HG03139 (cell line): ENCODE measurements around the gene LZIC.

Source experiments
- ATAC-seq: cut with Tn5 transposase; IDR thresholded peaks from one replicate; pipeline ENCODE4 v1.9.1; 2021; ENCODE audit not compliant: unreplicated experiment

The LZIC gene

DNA sequence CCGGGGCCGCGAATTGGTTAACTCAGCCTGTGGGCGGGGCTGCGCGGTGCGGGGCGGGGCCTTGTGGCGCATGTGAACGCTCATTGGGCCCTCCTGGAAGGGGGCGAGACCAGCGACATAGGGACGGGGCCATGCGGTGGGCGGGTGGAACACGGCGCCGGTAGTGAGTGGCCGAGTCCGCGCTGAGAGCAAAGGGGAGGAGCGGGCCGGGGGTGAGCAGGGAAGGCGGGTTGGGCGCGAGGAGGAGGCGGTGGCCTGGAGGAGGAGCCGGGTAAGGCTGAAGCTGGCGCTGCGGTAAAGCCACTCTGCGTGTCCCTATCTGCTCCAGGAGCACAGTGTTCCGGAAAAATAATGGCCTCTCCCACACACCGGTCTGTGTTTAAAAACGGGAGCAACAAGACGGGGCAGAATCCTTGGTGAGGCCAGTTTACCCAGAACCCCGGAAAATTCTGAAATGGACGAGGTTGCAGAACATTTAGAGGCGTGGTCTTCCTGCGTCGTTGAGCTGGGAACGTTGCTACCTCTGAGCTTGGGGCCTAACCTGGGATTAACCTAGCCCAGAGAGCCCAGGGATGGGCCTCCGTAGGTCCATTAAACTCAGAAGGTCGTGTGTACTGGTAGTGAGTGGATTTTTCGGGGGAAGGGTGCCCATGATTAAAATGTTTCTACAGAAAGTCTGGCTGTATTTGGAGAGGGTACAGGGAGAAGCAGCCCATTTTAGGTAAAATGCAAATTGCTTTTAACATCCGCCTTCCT lies 32.6 kb downstream of the LZIC start:
- peak; percentile 86 for ATAC-seq

DNA sequence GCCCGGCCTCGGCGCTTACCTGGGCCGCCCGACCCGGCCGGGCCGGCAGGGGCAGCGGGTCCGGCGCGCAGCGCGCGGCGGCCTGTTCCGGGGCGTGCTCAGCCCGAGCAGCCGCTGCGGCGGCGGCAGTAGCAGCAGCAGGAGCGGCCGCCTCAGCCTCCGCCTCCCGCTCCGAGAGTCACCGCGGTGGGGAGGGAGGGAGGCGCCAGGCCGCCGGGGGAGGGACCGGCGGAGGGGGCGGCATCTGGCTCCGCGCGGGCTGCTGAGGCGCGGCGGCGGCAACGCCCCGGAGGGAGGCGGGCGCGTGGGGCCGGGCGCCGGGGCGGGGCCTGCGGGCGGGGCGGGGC lies 33.1 kb downstream of the LZIC start, which contains the start of gene CTNNBIP1:
CTNNBIP1 (minus strand) TSS at position 194 of the 347 bp plus-strand sequence. CDS start 38,205 bp downstream, outside the sequence.
- peak; percentile 81 for ATAC-seq

DNA sequence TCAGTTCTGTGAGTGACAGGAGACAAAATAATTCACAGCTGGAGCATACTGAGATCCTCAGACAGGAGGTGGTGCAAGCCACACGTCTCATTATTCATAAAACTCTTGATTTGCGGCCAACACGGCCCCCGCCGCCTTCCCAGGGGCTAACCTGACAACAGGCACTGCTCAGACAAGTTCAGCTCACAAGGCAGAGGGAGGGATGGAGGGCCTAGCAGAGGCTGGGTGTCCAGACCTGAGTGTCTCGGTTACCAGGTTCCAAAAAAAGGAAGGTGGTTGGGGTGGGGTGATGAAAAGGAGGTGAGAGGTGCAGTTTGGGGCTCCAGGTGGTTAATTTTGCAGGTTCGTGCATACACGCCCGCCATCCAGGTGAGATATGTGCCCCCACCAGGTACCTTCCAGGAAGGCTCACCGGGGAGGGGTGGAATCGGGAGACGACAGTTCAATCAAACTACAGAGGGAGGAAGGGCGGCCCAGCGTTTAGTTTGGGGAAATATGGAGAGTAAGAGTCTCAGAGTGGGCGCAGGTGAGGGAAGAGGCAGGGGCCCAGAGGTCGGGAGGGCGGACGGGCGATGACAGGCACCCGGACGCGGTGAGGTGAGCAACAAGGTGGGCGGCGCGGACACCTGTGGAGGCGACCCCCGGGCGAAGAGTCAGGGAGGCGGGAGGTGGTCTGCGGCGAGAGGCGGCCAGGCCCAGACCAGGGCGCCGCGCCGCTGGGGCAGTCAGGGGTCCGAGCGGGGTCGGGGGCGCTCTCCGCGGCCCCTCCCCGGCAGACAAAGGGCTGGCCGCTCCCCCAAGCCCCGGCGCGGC lies 33.8 kb downstream of the LZIC start:
- no peak for ATAC-seq

DNA sequence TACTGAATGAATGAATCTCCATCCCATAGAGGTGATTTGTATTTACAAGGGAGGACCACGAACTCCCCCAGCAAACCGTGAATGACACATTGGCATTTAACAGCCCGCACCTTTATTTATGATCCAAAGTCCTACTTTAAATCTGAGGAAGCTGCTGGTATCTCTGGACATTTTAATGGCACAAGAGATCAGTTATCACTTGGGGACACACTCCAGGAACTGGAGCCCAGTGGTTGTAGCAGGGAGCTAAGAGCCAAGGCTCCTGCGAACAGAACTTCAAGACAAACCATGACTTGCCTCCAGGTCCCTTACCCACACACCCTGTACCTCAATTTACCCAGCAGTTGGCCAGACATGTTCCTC lies 34.3 kb downstream of the LZIC start:
- no peak for ATAC-seq

DNA sequence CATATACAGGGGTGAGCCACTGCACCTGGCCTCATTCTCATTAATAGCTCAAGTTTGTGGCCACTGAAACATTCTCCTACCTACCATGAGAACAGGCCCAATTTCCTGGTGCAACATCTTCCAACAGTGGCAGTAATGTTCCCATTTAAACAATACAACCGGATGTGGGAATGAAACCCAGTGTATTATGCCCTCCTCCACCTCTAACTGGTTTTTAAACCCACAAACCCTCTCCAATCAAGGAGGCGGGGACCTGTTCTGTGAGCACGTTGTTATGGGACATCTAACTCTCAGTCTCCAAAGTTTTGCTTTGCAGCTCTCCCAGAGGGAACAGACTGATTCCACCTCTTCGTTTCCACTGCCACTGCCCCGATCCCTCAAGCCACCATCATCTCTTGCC lies 35.8 kb downstream of the LZIC start:
- no peak for ATAC-seq

DNA sequence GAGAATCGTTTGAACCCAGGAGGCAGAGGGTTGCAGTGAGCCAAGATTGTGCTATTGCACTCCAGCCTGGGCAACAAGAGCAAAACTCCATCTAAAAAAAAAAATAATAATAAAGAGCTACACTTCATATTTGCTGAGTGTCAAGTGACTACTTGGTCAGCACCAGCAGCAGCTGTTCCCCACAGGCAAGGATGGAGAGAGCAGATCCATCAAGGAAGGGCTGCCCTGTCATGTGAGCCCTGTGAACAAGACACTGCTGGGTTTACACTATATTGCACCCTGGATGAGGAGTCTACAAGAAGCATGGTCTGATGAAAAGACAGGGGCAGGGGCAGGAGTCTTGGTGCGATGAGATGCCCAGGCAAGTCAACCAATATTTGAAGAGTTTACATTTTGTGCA lies 36.7 kb downstream of the LZIC start:
- no peak for ATAC-seq

DNA sequence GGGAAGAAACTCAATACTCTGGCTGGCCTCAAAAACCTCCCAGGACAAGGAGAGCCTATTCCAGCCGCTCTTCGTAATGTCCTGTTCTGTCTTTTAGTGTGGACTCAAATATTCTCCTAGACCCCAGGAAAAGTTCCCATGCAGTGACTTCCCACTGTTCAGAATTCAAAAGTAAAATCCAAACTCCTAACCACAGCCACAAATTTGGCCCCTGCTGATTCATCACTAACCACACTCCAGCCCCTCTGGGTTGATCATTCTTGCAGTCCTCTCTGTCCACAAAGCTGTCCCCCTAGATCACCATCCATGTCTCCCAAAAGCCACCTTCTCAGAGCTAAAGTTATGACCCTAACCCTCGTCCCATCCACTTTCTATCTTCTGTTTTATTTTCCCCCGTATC lies 38.2 kb downstream of the LZIC start:
- no peak for ATAC-seq

DNA sequence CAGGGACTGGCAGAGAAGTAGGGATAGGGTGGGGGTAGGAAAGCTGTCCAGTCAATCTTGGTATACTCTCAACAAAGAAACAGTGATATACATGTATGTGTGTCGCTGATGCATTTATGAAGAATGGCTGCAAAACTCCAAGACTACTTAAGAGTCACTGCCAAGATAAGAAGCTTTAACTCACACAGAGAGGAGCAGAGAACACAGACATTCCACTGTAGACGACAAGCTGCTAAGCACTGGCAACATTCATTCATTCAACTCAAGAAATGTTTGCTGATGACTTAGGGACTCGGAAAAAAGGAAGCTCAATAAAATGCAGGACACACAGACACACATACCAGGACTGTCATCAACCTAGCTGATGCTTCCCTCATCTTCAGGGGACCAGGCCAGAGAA lies 38.6 kb downstream of the LZIC start:
- ATAC-seq: no peak

DNA sequence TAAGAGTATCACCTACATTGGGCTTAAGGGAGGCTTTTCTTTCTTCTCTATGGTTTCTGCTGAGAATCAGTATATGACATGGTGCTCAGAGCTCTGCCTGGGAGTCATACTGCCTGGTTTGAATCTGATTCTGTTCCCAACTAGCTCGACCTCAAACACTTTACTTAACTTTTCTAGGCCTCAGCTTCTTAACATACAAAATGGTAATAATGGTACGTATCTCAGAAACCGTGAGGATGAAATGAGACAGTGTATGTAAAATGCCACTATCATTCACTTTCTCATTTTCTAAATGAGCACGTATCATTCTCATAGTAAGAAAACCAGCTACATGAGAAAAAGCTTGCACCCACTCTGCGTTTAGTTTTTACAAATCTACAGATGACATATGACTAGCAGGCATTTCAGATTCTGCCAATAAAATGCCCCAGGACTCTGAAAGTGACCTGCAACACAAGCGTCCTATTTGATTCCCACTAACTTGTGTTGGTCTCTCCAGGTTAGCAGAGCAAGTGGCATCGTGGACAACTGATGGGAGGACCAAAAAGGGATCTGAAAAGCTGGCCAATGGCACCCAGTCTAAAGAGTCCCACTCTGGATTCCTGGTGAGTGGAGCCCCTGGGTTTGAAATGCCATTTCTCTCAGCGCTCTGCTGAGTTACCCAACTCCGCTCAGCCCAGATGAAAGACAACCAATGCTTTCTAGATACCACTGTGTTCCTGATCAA lies 39.2 kb downstream of the LZIC start:
- ATAC-seq: no peak

DNA sequence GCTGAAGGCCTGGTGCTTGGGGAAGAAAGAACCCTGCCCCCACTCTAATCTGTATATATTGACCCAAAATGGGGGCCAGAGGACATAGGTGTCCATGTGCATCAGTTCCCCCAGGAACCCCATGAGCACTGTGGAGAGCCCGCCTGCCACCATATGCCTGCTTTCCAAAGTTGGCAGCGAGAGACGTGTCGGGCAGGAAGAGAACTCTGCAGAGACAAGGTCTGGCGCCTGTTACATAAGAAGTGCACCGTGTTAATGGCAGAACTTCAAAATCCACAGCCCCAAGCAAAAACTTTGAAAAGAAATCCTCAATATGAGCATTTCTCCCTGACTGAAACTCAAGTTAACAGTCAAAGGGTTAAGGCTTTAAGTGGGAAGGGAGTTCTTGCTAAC lies 41.1 kb downstream of the LZIC start:
- ATAC-seq: no peak

DNA sequence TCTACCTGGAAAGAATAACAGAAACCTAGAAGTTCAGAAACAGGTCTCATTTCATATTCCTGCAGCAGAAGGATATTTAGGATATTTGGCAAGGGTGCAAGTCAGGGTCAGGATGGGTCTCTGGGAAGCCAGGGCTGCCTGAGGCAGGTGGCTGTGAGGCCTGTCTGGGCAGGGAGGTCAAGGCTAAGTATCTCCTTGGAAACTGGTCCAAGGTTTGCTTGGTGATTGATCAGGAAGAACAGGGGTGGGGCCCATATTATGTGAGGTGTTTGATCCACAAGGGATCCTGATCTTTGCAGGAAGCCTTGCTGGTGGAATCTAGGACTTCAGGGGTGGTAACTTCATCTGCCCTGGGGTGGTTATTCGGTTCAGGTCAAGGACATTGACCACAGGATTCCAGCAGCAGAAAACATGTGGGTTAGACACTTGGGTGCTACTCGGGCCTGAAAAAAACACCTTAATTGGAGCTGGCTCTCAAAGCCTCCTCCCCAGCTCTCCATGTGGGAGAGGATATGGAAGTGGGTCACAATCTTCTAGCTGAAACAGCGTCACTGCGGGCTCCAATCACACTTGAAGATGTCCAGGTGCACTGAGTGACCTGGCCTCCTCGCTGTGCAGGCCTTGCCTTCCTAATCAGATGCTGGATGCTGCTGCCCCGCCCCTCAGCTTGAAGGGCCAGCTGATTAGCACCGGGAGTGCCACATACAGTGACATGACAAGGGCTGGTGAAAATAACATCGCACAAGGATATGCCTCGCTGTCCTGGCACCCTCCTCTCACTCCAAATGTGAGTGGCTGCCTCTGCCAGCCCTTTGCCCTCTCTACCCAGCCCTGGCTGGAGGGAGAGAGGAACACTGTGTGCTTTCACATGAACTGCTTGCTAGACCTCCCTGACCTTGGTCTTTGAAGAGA lies 41.8 kb downstream of the LZIC start:
- no peak for ATAC-seq

DNA sequence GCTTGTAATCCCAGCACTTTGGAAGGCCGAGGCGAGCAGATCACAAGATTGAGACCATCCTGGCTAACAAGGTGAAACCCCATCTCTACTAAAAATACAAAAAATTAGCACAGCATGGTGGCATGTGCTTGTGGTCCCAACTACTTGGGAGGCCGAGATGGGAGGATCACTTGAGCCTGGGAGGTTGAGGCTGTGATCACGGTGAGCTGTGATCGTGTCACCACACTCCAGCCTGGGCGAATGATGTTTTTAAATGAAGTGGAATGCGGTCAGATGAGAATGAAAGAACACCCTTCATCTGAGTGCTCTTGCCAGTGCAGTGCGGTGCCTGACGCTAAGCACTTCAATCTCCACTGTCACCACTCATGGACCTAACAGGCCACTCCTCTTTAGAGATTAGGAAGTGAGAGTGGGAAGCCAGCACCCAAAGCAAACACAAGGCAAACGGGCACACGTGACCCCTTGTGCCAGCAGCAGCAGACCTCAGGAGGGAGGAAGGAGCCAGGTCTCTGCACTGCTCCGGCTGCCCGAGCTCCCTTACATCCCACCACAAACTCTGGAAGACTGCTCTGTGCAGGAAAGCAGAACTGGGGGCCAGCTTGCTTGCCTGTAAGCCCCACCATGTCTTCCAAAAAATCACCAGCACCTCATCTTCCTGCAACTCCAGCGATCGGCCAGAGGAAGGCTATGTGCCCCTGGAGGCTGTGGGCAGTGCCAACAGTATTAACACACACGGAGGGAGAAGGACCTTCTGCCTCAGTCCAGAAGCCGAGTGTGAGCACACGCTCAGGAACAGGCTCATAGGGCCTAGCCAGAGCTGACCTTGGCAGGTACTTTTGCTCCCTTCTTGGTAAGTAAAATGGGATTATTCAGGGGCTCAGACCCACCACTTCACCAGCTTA lies 42.8 kb downstream of the LZIC start:
- ATAC-seq: no peak

DNA sequence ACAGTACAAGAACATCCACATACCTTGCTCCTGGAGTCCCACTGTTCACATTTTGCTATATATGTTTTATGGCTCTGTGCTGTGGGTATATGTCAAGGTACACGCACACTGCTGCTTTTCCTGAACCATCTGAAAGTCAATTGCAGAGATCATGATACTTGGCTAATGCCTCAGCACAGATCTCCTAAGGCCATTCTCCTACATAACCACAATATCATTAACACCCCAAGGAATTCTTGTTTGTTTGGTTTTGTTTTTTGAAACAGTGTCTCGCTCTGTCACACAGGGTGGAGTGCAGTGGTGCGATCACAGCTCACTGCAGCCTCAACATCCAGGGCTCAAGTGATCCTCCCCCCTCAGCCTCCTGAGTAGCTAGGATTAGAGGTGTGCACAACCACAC lies 49.1 kb downstream of the LZIC start:
- no peak for ATAC-seq

DNA sequence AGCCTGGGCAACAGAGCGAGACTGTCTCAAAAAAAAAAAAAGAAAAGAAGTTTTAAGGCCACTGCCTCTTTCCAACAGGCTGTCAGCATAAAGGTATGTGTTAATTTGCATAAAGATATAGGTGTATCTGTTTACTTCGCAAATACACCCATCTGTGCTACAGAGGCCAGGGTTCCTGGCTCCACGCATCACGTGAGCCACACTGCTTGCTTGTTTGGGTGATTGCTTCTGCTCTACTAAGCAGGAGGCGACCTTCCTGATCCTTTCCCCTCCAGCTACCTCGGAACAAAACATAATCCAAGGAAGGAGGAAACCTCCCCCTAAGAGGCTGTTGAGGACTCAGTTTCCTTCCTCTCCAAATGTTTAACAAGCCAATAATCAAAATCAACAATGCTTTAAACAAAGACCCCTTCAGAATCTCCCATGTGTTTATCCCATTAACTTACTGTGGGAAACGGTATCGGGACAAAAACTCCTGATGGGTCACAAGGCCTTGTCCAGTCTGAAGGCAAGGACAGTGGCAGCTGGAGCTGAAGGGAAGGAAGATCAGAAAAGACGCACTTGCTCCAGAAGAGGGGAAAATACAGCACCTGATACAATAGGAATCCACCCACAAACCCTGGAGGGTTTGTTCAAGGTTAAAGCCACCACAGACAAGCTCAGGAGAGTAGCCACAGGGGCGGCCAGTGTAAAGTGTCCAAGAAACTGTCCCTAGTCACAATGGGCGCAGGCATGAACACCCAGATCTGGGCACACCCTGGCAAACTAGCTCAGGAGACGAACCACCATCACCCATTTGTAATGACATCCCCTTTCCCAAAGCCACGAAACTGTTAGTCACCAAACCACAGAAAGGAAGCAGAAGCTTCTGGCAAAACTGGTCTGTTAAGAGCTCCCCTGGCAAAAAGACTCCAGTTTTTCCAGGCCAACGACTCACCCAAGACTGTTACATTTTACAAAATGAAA lies 50.3 kb downstream of the LZIC start:
- ATAC-seq: no peak

DNA sequence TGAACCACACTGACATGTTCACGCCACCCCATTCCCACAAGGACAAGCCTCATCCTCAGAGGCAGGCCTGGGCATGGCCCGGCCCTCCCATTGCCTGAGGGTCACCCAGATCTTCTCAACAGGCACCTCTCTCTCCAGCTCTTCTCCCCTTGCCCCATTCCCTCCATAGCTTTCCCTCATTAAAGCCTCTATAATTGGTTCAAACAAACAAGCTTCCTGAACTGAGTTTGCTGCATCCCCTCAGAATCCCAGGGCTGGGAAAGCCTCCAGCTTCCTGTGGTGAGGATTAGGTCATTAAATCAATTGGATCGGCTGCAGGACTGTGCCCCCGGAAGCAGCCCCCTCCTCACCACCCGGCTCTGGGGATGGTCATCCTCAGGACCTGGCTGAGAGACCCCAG lies 52.0 kb downstream of the LZIC start:
- ATAC-seq: no peak

DNA sequence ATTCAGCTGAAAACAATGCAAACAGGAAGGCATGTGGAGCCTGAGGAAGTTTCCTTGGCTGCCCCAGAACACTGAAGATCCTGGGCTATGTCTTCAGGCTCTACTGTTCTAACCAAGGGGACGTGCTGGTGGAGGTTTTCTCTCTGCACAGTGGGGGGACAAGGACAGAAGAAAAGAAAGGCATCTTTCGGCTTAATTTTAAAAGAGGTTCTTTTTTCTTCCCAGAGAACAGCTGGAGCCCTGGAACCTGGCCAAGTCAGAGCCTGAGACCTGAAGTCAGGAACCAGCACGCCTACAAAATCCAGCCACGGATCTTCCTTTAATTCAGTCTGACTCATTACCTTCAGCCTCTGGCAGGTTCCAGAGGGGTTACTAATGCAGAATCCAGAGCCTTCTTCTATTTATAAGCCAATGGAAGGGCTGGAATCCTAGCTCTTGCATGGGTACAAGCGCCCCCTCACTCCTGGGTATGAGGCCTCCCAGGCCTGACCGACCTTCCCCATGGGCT lies 52.9 kb downstream of the LZIC start:
- no peak for ATAC-seq

DNA sequence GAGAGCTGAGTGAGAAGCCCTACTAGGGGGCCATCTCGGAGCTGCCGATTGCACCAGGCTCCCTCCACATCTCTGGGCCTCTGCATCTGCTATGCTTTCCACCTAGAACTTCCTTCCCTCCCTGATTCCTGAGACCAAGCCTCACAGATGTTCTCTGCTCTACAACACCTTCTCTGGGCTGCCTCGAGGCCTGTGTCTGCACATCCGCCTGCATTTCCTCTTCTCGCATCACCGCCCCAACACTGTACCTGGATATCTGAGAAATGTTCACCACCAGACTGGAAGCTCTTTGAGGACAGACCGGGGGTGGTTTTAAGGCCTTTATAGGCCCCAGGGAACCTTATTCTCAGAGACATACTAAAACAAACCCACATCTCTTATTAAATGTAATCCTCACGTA lies 53.8 kb downstream of the LZIC start:
- no peak for ATAC-seq

DNA sequence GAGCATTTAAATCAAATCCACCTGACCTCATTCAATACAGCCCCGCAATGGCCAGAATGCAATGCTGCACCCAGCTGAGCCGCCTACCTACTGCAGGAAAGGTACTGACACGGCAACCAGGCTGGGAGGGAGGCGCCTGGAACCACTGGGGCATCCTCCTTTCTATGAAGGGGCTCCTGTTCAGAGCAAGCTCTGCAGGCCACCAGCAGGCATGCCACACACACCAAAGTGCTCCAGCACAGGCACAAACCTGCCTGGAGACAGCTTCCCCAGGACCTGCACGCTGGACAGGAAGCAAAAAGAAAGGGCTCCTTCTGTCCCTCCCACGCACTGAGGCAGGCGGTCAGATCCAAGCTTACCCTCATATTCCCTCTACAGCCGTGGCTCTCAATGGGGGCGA lies 54.3 kb downstream of the LZIC start:
- no peak for ATAC-seq

DNA sequence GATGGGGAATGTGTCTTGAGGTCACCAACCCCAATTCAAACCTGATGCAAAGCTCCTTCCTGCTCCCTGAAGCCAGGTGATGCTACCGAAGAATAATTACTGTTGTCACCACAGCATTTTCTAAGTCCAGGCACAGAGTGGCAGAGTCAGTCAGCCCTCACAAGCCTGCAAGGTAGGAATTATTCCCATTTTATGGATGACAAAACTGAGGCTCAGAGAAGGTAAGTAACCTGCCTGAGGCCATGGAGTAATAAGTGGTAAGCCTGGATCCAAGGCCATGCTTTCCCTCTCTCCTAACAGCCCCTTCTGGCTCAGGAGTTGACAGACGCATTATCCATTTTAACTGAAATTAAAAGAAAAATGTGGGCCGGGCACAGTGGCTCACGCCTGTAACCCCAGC lies 56.1 kb downstream of the LZIC start:
- ATAC-seq: no peak
